ENCODE measurements around the gene FNDC3B.

DNA sequence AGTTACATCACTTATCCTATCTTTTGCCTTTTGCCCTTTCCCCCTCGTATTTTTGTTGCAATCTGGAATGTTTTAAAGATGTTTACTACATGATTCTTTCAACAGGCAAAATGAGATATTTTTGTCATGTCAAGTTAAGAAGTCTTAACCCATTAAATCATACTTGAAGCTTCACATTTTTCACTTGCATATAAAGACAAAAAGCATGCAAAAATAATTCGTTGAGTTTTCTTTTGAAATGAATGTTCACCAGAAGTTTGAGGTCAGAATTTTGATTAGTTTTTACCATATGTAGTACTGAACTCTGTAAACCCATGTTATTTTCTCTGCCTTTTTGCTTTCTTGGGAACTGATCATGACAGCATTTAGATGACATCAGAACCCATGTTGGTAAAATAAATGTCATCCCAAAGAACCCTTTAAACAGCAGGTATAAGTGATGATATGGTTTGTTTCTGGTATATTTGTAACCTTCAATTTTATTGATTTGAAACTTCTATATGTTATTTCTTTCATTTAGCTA, 220.4 kb downstream of the FNDC3B start:
- TF ChIP-seq, protein P1, sequence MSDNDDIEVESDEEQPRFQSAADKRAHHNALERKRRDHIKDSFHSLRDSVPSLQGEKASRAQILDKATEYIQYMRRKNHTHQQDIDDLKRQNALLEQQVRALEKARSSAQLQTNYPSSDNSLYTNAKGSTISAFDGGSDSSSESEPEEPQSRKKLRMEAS (IDR thresholded peaks at IDR 0.05) = no peak
- TF ChIP-seq CREB1 (IDR thresholded peaks at IDR 0.05; ENCODE audit: low read depth) = no peak
- TF ChIP-seq TAF1 (IDR thresholded peaks at IDR 0.05; ENCODE audit: low read depth) = no peak
- TF ChIP-seq EGR1 (IDR thresholded peaks at IDR 0.05) = no peak

Measured in Ishikawa (cell line).